ENCODE measurements around the gene TRIM41. TPM values are rescaled to one million over a fixed set of nuclear protein-coding genes. Genes with fewer than 3 reads are reported as not detected.

The TRIM41 gene
- total and polyA plus RNA-seq, 2 of the 13 experiments (the other 11 are each of a cell fraction or from before 2014, with no cell fraction given), result 10.2 to 16.7 TPM

DNA sequence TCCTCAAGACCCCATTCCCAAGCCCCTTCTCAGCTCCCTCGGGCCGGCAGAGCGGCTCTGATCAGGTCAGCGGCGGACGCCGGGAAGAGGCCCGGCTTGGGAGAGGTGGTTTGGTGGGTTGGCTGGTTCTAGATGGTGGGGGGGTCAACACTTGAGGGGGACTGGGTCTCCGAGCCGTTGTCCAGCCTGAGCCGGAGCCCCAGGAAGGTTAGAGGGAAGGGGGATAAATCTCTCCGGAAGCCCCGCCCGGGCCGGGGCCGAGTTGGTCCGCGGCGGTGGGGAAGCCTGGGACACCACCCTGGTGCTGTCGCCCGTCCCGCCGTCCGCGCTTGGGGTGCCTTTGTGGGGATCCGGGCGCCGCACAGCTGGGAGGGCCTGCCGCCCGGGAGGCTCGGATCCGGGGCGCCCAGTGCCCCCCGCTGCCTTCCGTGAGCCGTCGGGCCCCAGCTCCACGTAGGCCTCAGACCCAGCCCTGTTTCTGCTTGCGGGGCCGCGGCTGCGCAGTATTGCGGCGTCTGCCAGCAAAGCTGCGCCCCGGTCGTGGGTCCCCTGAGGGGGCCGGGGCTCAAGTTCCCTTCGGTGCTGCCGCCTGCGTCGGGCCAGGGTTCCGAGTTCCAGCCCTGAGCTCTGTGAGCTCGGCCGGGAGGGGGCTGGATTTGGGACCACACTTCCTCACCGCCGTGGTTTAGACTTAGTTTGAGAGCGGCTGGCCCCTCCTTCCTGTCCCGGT is 38.4 kb downstream of the TRIM41 start (continued):
- TF ChIP-seq, protein P1, sequence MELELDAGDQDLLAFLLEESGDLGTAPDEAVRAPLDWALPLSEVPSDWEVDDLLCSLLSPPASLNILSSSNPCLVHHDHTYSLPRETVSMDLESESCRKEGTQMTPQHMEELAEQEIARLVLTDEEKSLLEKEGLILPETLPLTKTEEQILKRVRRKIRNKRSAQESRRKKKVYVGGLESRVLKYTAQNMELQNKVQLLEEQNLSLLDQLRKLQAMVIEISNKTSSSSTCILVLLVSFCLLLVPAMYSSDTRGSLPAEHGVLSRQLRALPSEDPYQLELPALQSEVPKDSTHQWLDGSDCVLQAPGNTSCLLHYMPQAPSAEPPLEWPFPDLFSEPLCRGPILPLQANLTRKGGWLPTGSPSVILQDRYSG (CRISPR knock-in tag; IDR thresholded peaks at IDR 0.05), result peak; percentile 66; the same call in 1 of the 2 replicates
- TF ChIP-seq, protein P2, sequence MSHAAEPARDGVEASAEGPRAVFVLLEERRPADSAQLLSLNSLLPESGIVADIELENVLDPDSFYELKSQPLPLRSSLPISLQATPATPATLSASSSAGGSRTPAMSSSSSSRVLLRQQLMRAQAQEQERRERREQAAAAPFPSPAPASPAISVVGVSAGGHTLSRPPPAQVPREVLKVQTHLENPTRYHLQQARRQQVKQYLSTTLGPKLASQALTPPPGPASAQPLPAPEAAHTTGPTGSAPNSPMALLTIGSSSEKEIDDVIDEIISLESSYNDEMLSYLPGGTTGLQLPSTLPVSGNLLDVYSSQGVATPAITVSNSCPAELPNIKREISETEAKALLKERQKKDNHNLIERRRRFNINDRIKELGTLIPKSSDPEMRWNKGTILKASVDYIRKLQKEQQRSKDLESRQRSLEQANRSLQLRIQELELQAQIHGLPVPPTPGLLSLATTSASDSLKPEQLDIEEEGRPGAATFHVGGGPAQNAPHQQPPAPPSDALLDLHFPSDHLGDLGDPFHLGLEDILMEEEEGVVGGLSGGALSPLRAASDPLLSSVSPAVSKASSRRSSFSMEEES (CRISPR knock-in tag; IDR thresholded peaks at IDR 0.05), result peak; percentile 33; the same call in 1 of the 2 replicates
- no peak for TF ChIP-seq SCMH1 (CRISPR knock-in tag; IDR thresholded peaks at IDR 0.05; ENCODE audit: borderline replicate concordance)
- TF ChIP-seq ZNF577 (CRISPR knock-in tag; IDR thresholded peaks at IDR 0.05; ENCODE audit: borderline replicate concordance, low read depth), result no peak
- no peak for TF ChIP-seq KDM4B (CRISPR knock-in tag; IDR thresholded peaks at IDR 0.05)
- no peak for TF ChIP-seq CC2D1A (CRISPR knock-in tag; IDR thresholded peaks at IDR 0.05)
- TF ChIP-seq, protein P3, sequence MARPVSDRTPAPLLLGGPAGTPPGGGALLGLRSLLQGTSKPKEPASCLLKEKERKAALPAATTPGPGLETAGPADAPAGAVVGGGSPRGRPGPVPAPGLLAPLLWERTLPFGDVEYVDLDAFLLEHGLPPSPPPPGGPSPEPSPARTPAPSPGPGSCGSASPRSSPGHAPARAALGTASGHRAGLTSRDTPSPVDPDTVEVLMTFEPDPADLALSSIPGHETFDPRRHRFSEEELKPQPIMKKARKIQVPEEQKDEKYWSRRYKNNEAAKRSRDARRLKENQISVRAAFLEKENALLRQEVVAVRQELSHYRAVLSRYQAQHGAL (CRISPR knock-in tag; IDR thresholded peaks at IDR 0.05; ENCODE audit: not compliant biosample characterization), result peak; percentile 70
- TF ChIP-seq ZNF24 (IDR thresholded peaks at IDR 0.05), result no peak
- TF ChIP-seq HHEX (CRISPR knock-in tag; IDR thresholded peaks at IDR 0.05), result no peak
- TF ChIP-seq ZNF773 (CRISPR knock-in tag; IDR thresholded peaks at IDR 0.05; ENCODE audit: borderline replicate concordance), result peak; percentile 47
- no peak for TF ChIP-seq ZFP37 (CRISPR knock-in tag; IDR thresholded peaks at IDR 0.05; ENCODE audit: borderline replicate concordance)
- TF ChIP-seq GZF1 (CRISPR knock-in tag; IDR thresholded peaks at IDR 0.05), result no peak
- TF ChIP-seq SOX5 (CRISPR knock-in tag; IDR thresholded peaks at IDR 0.05; ENCODE audit: borderline replicate concordance), result no peak
- TF ChIP-seq ZNF558 (CRISPR knock-in tag; IDR thresholded peaks at IDR 0.05; ENCODE audit: borderline replicate concordance), result 0 out of 2 replicates have a peak, but pooled peaks have one; percentile 36
- TF ChIP-seq, protein P4, sequence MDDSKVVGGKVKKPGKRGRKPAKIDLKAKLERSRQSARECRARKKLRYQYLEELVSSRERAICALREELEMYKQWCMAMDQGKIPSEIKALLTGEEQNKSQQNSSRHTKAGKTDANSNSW (CRISPR knock-in tag; IDR thresholded peaks at IDR 0.05; ENCODE audit: borderline replicate concordance), result no peak
- TF ChIP-seq, protein P5, sequence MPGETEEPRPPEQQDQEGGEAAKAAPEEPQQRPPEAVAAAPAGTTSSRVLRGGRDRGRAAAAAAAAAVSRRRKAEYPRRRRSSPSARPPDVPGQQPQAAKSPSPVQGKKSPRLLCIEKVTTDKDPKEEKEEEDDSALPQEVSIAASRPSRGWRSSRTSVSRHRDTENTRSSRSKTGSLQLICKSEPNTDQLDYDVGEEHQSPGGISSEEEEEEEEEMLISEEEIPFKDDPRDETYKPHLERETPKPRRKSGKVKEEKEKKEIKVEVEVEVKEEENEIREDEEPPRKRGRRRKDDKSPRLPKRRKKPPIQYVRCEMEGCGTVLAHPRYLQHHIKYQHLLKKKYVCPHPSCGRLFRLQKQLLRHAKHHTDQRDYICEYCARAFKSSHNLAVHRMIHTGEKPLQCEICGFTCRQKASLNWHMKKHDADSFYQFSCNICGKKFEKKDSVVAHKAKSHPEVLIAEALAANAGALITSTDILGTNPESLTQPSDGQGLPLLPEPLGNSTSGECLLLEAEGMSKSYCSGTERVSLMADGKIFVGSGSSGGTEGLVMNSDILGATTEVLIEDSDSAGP (CRISPR knock-in tag; IDR thresholded peaks at IDR 0.05; ENCODE audit: borderline replicate concordance), result no peak; the same call in none of the 2 replicates
- TF ChIP-seq NR2C2 (CRISPR knock-in tag; IDR thresholded peaks at IDR 0.05; ENCODE audit: borderline replicate concordance), result peak; percentile 25; the same call in 1 of the 2 replicates
- TF ChIP-seq ZKSCAN1 (IDR thresholded peaks at IDR 0.05; ENCODE audit: low read length), result no peak
- TF ChIP-seq, protein P6, sequence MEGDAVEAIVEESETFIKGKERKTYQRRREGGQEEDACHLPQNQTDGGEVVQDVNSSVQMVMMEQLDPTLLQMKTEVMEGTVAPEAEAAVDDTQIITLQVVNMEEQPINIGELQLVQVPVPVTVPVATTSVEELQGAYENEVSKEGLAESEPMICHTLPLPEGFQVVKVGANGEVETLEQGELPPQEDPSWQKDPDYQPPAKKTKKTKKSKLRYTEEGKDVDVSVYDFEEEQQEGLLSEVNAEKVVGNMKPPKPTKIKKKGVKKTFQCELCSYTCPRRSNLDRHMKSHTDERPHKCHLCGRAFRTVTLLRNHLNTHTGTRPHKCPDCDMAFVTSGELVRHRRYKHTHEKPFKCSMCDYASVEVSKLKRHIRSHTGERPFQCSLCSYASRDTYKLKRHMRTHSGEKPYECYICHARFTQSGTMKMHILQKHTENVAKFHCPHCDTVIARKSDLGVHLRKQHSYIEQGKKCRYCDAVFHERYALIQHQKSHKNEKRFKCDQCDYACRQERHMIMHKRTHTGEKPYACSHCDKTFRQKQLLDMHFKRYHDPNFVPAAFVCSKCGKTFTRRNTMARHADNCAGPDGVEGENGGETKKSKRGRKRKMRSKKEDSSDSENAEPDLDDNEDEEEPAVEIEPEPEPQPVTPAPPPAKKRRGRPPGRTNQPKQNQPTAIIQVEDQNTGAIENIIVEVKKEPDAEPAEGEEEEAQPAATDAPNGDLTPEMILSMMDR (CRISPR knock-in tag; IDR thresholded peaks at IDR 0.05), result no peak
- TF ChIP-seq STAG1 (CRISPR knock-in tag; IDR thresholded peaks at IDR 0.05), result no peak
- no peak for TF ChIP-seq HNRNPH1 (optimal IDR thresholded peaks at IDR 0.05; ENCODE audit: low read depth, low read length)
- peak; percentile 51 for TF ChIP-seq RXRB (CRISPR knock-in tag; IDR thresholded peaks at IDR 0.05; ENCODE audit: borderline replicate concordance)
